Upper lobe of left lung (tissue), 4 donors: ENCODE data around the gene POU5F2.

ENCODE experiments used
- CTCF ChIP-seq, 6 experiments: fragments of 450-650 bp in 4 of 6; fragments of 200-600 bp in 2 of 6; sonication (generic) in 2 of 6; IDR thresholded peaks; one replicate each; pipeline ENCODE4 v1.5.1; 2016 to 2019; ENCODE audit warnings: antibody characterized with exemption in 6 of 6
- EP300 ChIP-seq, 4 donors: sonication (generic); formaldehyde crosslinking; IDR thresholded peaks; one replicate each; pipeline ENCODE4 v1.5.1; 2017; ENCODE audit warnings: antibody characterized with exemption in 4 of 4, control low read depth in 2 of 4
- POLR2A ChIP-seq, 4 donors: fragments of 450-650 bp; IDR thresholded peaks; one replicate each; pipeline ENCODE4 v1.5.1; 2016 to 2017; ENCODE audit warnings: antibody characterized with exemption in 4 of 4, mild to moderate bottlenecking in 2 of 4
- POLR2AphosphoS5 ChIP-seq, 2 donors: sonication (generic); formaldehyde crosslinking; IDR thresholded peaks; one replicate each; pipeline ENCODE4 v1.5.1; 2017; ENCODE audit warnings: antibody characterized with exemption in 2 of 2

DNA sequence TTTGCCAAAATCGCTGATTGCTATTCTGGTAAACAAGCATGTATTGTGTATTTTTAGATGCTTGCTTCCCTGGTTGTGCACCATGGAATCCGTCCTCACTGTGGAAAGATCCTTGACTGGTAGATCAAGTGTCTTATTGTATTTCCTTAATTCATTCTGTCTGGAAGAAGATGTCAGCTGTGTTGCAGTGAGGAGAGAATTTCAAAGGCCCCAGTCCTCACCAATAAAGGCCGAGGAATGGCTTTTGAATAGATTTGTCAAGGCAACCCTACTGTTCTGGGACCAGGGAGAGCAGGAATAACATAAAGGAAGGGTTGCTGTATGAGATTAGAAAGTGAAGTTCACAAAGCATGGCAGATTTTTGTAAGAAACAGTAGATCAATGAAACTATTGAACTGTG is 36.2 kb upstream of the POU5F2 start:
- TF ChIP-seq POLR2A (IDR thresholded peaks at IDR 0.05) (no peak), CTCF (IDR thresholded peaks at IDR 0.05) (no peak), EP300 (IDR thresholded peaks at IDR 0.05) (no peak), POLR2AphosphoS5 (IDR thresholded peaks at IDR 0.05) (no peak)
